NCI-H82 treated with DMSO at 0.1 percent for 48 hours (cell line): Measurements from ENCODE around the gene DBNDD2.

Experiments used
- DNase-seq: peaks from one replicate; lab custom pipeline; 2025; ENCODE audit not compliant: unreplicated experiment; lab: John Stamatoyannopoulos, UW

Gene DBNDD2

GRCh38 chr20:45378191-45378590 is 29.9 kb upstream of the DBNDD2 start, which contains the start of gene TP53TG5:
TP53TG5 (minus strand) TSS chr20:45378325; CDS start chr20:45378236, 89 bp downstream.
- DNase-seq, result peak; percentile 23

DNA sequence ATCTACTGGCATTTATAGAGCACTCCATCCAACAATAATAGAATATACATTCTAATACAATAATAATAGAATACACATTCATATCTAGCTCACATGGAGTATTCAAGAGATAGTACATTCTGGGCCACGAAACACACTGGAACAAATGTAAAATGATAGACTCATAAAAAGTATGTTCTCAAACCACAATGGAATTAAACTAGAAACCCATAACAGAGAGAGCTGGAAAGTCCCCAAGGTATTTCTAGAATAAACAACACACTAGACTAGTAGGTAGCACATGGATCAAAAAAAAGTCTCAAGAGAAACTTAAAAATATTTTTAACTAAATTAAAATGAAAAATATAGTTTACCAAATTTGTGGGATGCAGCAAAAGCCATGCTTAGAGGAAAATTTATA is 20.8 kb upstream of the DBNDD2 start:
- DNase-seq, result no peak

DNA sequence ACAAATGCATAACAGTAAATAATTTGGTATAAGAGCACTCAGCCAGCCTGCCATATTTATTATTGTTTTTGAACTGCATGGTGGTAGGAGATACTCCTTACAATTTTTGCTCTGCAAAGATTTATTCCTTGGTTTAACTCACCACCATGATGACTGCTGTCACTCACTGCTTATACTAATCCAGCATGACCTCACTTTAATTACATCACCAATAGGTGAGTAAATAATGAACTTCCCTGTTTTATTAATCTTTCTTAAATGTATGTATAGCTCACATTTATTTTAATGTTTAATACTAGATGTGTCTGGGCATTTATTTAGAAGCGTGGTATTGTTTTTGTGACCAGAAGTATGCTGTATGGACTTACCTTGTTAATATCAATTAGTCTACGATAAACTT is 17.2 kb upstream of the DBNDD2 start:
- no peak for DNase-seq

DNA sequence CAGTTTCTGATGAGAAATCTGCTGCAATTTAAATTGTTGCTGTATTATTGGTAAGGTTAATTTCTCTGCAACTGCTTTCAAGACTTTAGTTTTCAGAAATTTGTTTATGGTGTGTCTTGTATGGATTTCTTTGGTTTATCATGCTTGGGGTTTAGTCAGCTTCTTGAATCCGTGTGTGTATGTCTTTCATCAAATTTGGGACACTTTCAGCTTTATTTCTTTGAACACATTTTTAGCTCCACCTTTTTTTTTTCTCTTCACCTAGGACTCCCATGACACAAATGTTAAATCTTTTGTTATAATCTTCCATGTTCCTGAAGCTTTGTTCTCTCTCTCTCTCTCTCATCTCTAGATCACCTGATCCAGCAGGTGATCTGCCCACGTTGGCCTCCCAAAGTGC is 16.5 kb upstream of the DBNDD2 start:
- DNase-seq, result no peak

GRCh38 chr20:45392733-45393132 is 15.4 kb upstream of the DBNDD2 start:
- DNase-seq, result no peak

DNA sequence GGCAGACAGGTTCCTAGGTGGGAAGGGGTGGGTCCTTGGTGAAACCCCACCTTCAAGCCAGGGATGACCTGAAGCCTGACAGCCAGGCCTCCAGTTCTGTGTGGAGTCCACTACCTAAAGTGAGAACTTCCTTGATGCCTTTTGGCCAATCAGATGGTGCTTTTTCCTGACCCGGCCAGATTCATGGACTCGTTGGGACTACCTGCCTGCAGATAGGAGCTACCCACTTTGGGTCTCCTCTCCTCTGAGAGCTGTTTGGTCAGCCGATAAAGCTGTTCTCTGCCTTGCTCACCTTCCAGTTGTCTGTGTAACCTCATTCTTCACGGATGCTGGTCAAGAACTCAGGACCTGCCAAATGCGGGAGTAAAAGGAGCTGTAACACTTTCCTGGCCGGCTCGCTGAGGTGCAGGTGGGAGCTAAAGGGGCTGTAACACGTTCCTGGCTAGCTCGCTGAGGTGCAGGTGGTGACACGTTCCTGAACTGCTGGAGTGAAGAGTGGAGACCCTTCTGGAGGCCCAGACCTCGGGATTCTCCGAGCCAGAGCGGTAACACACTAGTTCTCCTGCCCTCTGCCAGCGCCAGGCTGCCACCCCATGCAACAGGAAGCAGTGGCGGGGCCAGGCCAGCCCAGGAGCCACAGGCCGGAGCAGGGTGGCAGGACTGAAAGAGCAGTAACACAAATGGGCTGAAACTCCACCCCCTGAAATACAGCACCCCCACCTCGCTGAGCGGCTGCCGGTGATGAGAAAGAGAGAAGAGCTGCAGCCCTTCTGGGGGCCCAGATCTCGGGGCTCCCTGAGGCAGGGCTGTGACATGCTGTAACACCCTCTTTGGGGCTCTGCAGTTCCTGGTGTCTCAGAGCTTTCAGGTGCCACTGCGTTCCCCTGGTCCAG is 13.6 kb upstream of the DBNDD2 start:
- no peak for DNase-seq

- DNase-seq, result no peak
These were observed 13.0 kb upstream of the DBNDD2 start for GRCh38 chr20:45395114-45395415.

GRCh38 chr20:45399018-45399417 is 9.1 kb upstream of the DBNDD2 start:
- DNase-seq, result no peak

GRCh38 chr20:45400346-45401031 is 7.6 kb upstream of the DBNDD2 start:
- DNase-seq, result no peak

DNA sequence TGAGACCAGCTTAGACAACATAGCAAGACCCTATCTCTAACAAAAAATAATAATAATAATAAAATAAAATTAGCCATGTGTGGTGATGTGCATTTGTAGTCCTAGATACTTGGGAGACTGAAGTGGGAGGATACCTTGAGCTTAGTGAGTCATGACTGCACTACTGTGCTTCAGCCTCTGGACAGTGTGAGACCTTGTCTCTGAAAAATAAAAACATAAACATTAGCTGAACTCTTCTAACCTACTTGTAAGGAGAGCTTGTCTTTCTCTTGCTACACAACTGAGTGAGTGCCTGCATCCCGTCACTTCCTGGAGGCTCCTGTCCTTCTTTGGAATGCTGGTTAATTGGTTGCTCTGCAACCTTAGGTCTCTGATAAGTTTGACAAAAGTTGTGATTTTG is 5.1 kb upstream of the DBNDD2 start:
- DNase-seq, result no peak

- peak; percentile 17 for DNase-seq
These were observed 3.7 kb upstream of the DBNDD2 start for GRCh38 chr20:45404438-45404837.

- no peak for DNase-seq
These were observed 2.4 kb upstream of the DBNDD2 start for GRCh38 chr20:45405571-45406259.

GRCh38 chr20:45406260-45407066 is 1.6 kb upstream of the DBNDD2 start:
- peak; percentile 21 for DNase-seq

GRCh38 chr20:45407067-45407745 is 883 bp upstream of the DBNDD2 start:
- no peak for DNase-seq

- no peak for DNase-seq
These were observed 641 bp downstream of the DBNDD2 start for GRCh38 chr20:45408646-45409213.

- no peak for DNase-seq
These were observed 1.6 kb downstream of the DBNDD2 start for GRCh38 chr20:45409521-45410272.

DNA sequence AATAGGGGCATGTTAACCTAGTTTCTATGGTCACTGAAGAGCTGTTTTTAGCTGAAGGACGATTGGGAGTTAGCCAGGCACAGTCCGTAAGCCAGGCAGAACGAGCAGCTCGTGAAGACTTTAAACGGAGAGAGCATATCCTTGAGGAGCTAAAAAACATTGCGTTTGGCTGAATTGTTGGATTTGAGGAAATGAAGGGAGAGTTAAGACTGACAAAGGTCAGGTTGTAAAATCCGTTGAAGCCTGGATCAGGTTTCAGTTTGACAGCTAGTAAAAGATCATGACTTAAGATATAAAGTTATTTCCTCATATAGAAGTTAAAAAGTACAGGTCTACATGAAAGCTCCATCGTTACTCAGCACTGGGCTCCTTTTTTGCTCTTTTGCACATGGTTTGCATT is 2.8 kb downstream of the DBNDD2 start:
- DNase-seq, result no peak

DNA sequence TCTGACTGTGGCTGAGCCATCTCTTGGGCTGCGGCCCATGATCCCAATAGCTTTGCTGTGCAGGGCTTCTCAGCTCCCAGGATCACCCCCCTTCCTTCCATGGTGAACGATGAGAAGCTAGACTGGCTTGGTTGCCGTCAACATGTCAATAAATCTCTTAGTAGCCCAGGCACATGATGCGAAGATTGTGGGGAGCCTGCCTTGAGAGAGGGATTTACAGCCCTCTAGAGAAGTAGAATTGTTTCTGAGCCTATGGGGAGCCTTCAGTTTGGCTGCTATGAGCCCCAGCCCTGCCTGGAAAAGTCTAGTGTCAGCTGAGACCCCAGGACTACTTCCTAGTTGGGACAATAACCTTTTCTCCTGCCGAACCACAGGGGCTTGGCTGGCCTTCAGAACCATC is 4.6 kb downstream of the DBNDD2 start:
- no peak for DNase-seq

- DNase-seq, result no peak
These were observed 5.4 kb downstream of the DBNDD2 start for GRCh38 chr20:45413479-45413878.
